Breast epithelium (tissue), 3 donors: ENCODE results near the gene GPNMB.

Experiments
- CTCF ChIP-seq, 3 donors: fragments of 450-650 bp; IDR thresholded peaks; one replicate each; pipeline ENCODE4 v1.5.1; 2016 to 2017; ENCODE audit warnings: antibody characterized with exemption in 3 of 3, mild to moderate bottlenecking in 3 of 3, moderate library complexity in 3 of 3
- POLR2A ChIP-seq: fragments of 450-650 bp; IDR thresholded peaks from one replicate; pipeline ENCODE4 v1.6.1; 2016; ENCODE audit warnings: antibody characterized with exemption, mild to moderate bottlenecking, moderate library complexity
- POLR2AphosphoS5 ChIP-seq, 3 donors: sonication (generic); formaldehyde crosslinking; IDR thresholded peaks; one replicate each; pipeline ENCODE4 v1.6.1; 2017; ENCODE audit warnings: antibody characterized with exemption in 3 of 3

- no peak for TF ChIP-seq CTCF (IDR thresholded peaks at IDR 0.05)
- TF ChIP-seq POLR2AphosphoS5 (IDR thresholded peaks at IDR 0.05), result no peak
- TF ChIP-seq POLR2A, result no peak
Measured at GRCh38 chr7:23204241-23204640, 42.3 kb upstream of the GPNMB start.
